Progenitor cell of endocrine pancreas (in vitro differentiated cells): ENCODE results near the gene HOXA5. TPM values are rescaled to one million over a fixed set of nuclear protein-coding genes. Genes with fewer than 3 reads are reported as not detected.

Experiments
- DNase-seq: peaks from one replicate; pipeline ENCODE4 v3.0.0; 2021; ENCODE audit warnings: low spot score; ENCODE audit not compliant: unreplicated experiment
- H3K27ac Mint-ChIP-seq: 2 replicates; pipeline ENCODE4 v1.8.0; 2021; ENCODE audit warnings: mild to moderate bottlenecking, moderate library complexity, mixed read lengths
- H3K27me3 Mint-ChIP-seq: 2 replicates; pipeline ENCODE4 v1.8.0; 2021; ENCODE audit warnings: mixed read lengths
- H3K36me3 Mint-ChIP-seq: 2 replicates; pipeline ENCODE4 v1.8.0; 2022; ENCODE audit warnings: mixed read lengths; ENCODE audit not compliant: insufficient read depth
- H3K4me1 Mint-ChIP-seq: 2 replicates; pipeline ENCODE4 v1.8.0; 2021; ENCODE audit warnings: low read depth, mixed read lengths
- H3K4me3 Mint-ChIP-seq: 2 replicates; pipeline ENCODE4 v1.8.0; 2021; ENCODE audit warnings: low read depth, mild to moderate bottlenecking, moderate library complexity, mixed read lengths
- H3K9me3 Mint-ChIP-seq: 2 replicates; pipeline ENCODE4 v1.8.0; 2021; ENCODE audit warnings: low read depth, mixed read lengths
- CTCF ChIP-seq: fragments of 200-600 bp; sonication (generic); IDR thresholded peaks from one replicate; pipeline ENCODE4 v1.5.0; 2021; ENCODE audit warnings: antibody characterized with exemption, mild to moderate bottlenecking; ENCODE audit not compliant: unreplicated experiment
- total RNA-seq: library from RNA; stranded (reverse); gene quantifications from 2 replicates; pipeline ENCODE4 v1.2.1, GENCODE V29; 2021

HOXA5 gene
- total RNA-seq, 1 donor from 2014 or later: 12.6 TPM

- TF ChIP-seq CTCF: no peak
- peak overlapping the region; percentile 98 for H3K27ac Mint-ChIP-seq
- H3K9me3 Mint-ChIP-seq: no peaks in the 10 kb centered on the region
These were observed 48.2 kb downstream of the HOXA5 start for GRCh38 chr7:27095050-27095896.

GRCh38 chr7:27094304-27095049 is 49.0 kb downstream of the HOXA5 start:
- Mint-ChIP-seq H3K27ac (peak overlapping the region; percentile 98), H3K27me3 (no peaks in the 10 kb centered on the region), H3K9me3 (no peaks in the 10 kb centered on the region), H3K4me3 (peak overlapping the region; percentile 94), H3K4me1 (peaks cover 59% of the 10 kb centered on the region), H3K36me3 (peaks cover 11% of the 10 kb centered on the region)
- DNase-seq: no peak
- TF ChIP-seq CTCF: no peak

More at GRCh38 chr7:27095050-27095896, 48.2 kb downstream of the HOXA5 start:
- peaks cover 60% of the 10 kb centered on the region for H3K4me1 Mint-ChIP-seq
- peaks cover 12% of the 10 kb centered on the region for H3K36me3 Mint-ChIP-seq
- H3K27me3 Mint-ChIP-seq: no peaks in the 10 kb centered on the region
- no peak for DNase-seq
- peak overlapping the region; percentile 94 for H3K4me3 Mint-ChIP-seq

- DNase-seq: no peak
- no peaks in the 10 kb centered on the region for H3K9me3 Mint-ChIP-seq
- no peak for TF ChIP-seq CTCF
- peaks cover 8% of the 10 kb centered on the region for H3K36me3 Mint-ChIP-seq
- peaks cover 62% of the 10 kb centered on the region for H3K4me1 Mint-ChIP-seq
- peak overlapping the region; percentile 94 for H3K4me3 Mint-ChIP-seq
- H3K27me3 Mint-ChIP-seq: no peaks in the 10 kb centered on the region
- H3K27ac Mint-ChIP-seq: peak overlapping the region; percentile 37
These were observed 50.1 kb downstream of the HOXA5 start for GRCh38 chr7:27093184-27093895.

- no peak for TF ChIP-seq CTCF
- peak overlapping the region; percentile 53 for H3K4me3 Mint-ChIP-seq
- peaks cover 61% of the 10 kb centered on the region for H3K4me1 Mint-ChIP-seq
- H3K9me3 Mint-ChIP-seq: no peaks in the 10 kb centered on the region
- DNase-seq: no peak
- peak overlapping the region; percentile 94 for H3K27ac Mint-ChIP-seq
- H3K36me3 Mint-ChIP-seq: peaks cover 7% of the 10 kb centered on the region
- H3K27me3 Mint-ChIP-seq: no peaks in the 10 kb centered on the region
These were observed 50.7 kb downstream of the HOXA5 start for GRCh38 chr7:27092819-27093110.
